Tibial artery (tissue), 4 donors: ENCODE data around the gene TRPM3.

Experiments used
- DNase-seq, 2 donors: peaks; one replicate each; pipeline ENCODE4 v3.0.0-alpha.2; 2019
- H3K27ac ChIP-seq, 2 donors: fragments of 200-600 bp; sonication (generic) in 1 of 2; 1 replicate in 1 of 2; 2 replicates in 1 of 2; pipeline ENCODE4 v1.5.1; 2018 to 2019; ENCODE audit warnings: mild to moderate bottlenecking in 1 of 2
- H3K27me3 ChIP-seq, 2 donors: fragments of 200-600 bp; sonication (generic) in 1 of 2; one replicate each; pipeline versions ENCODE4 v1.5.1 to v1.6.0; 2016 to 2019
- H3K36me3 ChIP-seq, 3 donors: fragments of 200-600 bp; sonication (generic) in 2 of 3; one replicate each; pipeline ENCODE4 v1.5.1; 2016 to 2019; ENCODE audit warnings: mild to moderate bottlenecking in 2 of 3
- H3K4me1 ChIP-seq, 4 donors: fragments of 200-600 bp; sonication (generic) in 2 of 4; 1 replicate in 3 of 4; 2 replicates in 1 of 4; pipeline ENCODE4 v1.5.1; 2016 to 2019
- H3K4me3 ChIP-seq, 2 donors: fragments of 200-600 bp; sonication (generic) in 1 of 2; 1 replicate in 1 of 2; 2 replicates in 1 of 2; pipeline ENCODE4 v1.5.1; 2018 to 2019; ENCODE audit warnings: mild to moderate bottlenecking in 2 of 2
- H3K9me3 ChIP-seq, 3 donors: fragments of 200-600 bp; sonication (generic) in 1 of 3; one replicate each; pipeline ENCODE4 v1.5.1; 2016 to 2019
- intact Hi-C: fragments of 100-400 bp; cut with DNase I; formaldehyde crosslinking; loops from one replicate; pipeline ENCODE4 v1.15.0; 2023; ENCODE audit warnings: low total_unique reads
- TF ChIP-seq, protein P1 (sequence below), 2 experiments: fragments of 200-600 bp in 1 of 2; fragments of 450-650 bp in 1 of 2; IDR thresholded peaks; one replicate each; pipeline ENCODE4 v1.5.1; 2017 to 2019; ENCODE audit warnings: antibody characterized with exemption in 2 of 2, mild to moderate bottlenecking in 1 of 2, moderate library complexity in 1 of 2

The TRPM3 gene

DNA sequence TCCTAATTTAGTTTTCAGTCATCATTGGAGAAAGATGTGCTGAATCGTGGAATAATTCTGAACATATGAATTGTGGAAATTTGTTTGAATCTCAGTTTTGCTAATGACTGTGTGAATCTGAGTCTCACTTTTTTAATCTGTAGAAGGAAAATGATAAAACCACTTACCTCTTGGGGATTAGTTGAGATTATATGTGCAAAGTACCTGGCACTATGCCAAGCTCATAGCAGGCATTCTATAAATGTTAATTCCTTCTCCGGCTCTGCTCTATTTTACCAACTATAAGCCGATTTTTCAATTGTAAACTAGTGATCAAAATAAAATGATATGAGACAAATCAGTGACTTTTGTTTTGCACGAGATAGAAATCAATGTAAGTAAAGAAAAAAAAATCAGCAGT, 290.8 kb downstream of the TRPM3 start:
- TF ChIP-seq, protein P1, sequence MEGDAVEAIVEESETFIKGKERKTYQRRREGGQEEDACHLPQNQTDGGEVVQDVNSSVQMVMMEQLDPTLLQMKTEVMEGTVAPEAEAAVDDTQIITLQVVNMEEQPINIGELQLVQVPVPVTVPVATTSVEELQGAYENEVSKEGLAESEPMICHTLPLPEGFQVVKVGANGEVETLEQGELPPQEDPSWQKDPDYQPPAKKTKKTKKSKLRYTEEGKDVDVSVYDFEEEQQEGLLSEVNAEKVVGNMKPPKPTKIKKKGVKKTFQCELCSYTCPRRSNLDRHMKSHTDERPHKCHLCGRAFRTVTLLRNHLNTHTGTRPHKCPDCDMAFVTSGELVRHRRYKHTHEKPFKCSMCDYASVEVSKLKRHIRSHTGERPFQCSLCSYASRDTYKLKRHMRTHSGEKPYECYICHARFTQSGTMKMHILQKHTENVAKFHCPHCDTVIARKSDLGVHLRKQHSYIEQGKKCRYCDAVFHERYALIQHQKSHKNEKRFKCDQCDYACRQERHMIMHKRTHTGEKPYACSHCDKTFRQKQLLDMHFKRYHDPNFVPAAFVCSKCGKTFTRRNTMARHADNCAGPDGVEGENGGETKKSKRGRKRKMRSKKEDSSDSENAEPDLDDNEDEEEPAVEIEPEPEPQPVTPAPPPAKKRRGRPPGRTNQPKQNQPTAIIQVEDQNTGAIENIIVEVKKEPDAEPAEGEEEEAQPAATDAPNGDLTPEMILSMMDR (IDR thresholded peaks at IDR 0.05): no peak
- DNase-seq: no peak
- Histone ChIP-seq H3K9me3 (no peaks in the 10 kb centered on the region), H3K27me3 (no peaks in the 10 kb centered on the region), H3K27ac (no peak overlapping the region), H3K4me1 (no peaks in the 10 kb centered on the region), H3K36me3 (no peaks in the 10 kb centered on the region), H3K4me3 (no peak overlapping the region)
- intact Hi-C loops: no loop called here

DNA sequence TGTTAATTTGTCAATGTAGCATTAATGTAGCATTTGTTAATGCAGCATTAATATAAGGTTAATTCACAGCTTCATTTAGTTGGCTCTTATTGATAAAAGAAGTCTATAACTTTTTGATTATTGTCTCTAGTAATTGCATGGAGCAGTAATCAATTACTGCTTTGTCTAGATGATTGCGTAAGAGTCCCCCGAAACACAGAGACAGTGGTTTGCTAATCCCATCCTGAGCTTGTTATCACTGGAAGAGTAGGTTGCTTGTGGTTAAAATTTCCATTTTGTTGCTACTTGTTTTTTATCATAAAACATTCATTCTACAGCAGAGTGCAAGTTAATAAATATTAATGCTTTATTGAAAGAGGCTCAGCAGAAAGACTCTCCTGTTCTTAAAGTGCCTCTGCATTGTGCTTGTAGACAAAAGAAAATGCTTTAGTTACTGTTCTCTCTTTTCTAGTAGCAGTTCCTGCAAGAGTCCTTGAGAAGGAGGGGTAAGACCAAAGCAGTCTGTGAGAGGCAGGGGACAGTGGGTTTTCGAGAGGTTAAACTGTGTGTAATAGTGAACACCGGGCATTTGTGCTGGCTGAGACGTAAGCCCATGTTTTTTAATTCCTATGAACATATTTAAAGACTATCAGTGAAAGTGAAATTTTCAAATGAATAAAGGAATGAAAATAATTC, 291.7 kb downstream of the TRPM3 start:
- Histone ChIP-seq H3K4me1 (no peaks in the 10 kb centered on the region), H3K27me3 (no peaks in the 10 kb centered on the region), H3K9me3 (no peaks in the 10 kb centered on the region), H3K27ac (no peak overlapping the region), H3K36me3 (no peaks in the 10 kb centered on the region), H3K4me3 (no peak overlapping the region)
- intact Hi-C loops: no loop called here
- no peak for DNase-seq
- TF ChIP-seq, protein P1 (IDR thresholded peaks at IDR 0.05): no peak

DNA sequence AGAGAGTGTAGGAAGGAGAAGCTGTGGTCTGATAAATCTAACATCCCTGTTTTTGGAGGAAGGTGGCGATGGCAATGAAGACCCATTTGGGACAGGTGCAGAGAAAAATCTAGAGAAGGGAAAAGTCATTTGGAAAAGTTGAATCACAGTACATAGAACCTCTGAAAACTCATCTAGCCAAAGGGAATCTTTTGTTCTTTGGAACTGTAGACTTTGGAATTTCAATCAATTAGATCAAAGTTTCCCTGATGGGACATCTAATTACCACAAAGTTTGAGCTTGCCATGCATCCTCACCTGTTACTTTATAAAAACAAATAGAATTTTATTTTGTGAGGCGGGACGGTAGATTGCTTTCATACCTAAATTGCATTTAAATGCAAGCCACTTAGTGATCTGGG, 294.9 kb downstream of the TRPM3 start:
- no peaks in the 10 kb centered on the region for H3K27me3 ChIP-seq
- intact Hi-C loops: no loop called here

DNA sequence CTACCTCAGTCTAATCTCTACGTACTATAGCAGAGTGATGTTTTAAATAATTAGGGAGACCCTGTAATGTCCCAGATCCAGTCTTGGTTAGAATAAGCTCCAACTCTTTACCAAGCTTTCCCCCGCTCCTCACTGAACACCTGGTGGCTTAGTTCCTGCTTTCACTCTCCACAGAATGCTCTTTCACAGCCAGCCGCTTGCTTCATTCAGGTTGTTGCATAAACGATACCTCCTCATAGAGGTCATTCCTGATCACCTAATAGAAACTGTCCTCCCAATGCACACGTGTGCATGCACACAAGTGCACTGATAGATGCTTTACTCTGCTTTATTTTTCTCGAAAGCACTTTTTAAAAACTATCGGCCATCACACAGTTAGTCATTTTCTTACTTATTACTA, 298.1 kb downstream of the TRPM3 start:
- Histone ChIP-seq H3K27me3 (no peaks in the 10 kb centered on the region), H3K9me3 (no peaks in the 10 kb centered on the region), H3K4me3 (no peak overlapping the region), H3K4me1 (no peaks in the 10 kb centered on the region), H3K36me3 (no peaks in the 10 kb centered on the region), H3K27ac (no peak overlapping the region)
- intact Hi-C loops: no loop called here
- TF ChIP-seq, protein P1 (IDR thresholded peaks at IDR 0.05): no peak
- DNase-seq: no peak

More for the DNA sequence above, 294.9 kb downstream of the TRPM3 start:
- no peak for DNase-seq
- H3K4me1 ChIP-seq: no peaks in the 10 kb centered on the region
- H3K4me3 ChIP-seq: no peak overlapping the region
- TF ChIP-seq, protein P1 (IDR thresholded peaks at IDR 0.05): no peak
- no peak overlapping the region for H3K27ac ChIP-seq
- H3K36me3 ChIP-seq: no peaks in the 10 kb centered on the region
- no peaks in the 10 kb centered on the region for H3K9me3 ChIP-seq

DNA sequence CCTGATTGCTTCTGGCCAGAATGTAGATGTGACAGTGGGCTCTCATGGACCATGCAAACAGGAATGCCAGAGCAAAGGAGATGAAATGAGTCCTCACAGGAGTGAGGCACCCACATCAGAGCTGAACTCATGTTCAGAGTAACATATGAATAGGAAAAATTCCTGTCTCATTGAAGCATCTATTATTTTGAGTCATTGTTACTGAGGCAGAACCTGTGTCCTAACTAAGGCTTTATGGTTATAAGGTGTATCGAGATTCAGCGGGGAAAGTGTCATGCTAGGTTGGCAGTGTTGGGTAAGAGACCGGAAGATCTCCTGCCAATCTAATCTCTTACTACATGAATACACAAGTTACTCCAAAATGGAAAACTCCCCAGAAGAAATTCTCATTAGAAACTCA, 304.1 kb downstream of the TRPM3 start:
- intact Hi-C loops: no loop called here
- H3K9me3 ChIP-seq: no peaks in the 10 kb centered on the region
- no peaks in the 10 kb centered on the region for H3K27me3 ChIP-seq
- TF ChIP-seq, protein P1 (IDR thresholded peaks at IDR 0.05): no peak
- H3K36me3 ChIP-seq: no peaks in the 10 kb centered on the region
- H3K4me3 ChIP-seq: no peak overlapping the region
- H3K27ac ChIP-seq: no peak overlapping the region
- no peak for DNase-seq
- H3K4me1 ChIP-seq: no peaks in the 10 kb centered on the region

DNA sequence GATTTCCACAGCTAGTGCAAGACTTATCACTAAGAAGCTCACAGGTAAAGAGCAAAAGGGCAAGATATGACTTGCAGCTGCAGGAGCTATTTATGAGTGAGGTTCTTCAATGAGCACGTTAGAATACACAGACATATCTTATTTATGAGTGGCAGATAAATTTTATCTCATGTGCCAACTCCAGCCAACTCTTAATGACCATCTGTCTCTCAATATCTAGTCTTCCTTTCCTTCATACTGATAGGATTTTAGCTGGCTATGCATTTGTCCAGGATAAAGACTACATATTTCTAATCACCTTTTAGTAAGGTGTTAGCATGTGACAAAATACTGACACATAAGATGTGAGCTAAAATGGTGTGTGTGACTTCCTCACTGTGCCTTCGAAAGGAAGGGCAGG, 304.5 kb downstream of the TRPM3 start:
- no peak overlapping the region for H3K27ac ChIP-seq
- H3K4me3 ChIP-seq: no peak overlapping the region
- no peaks in the 10 kb centered on the region for H3K4me1 ChIP-seq
- no peaks in the 10 kb centered on the region for H3K27me3 ChIP-seq
- DNase-seq: no peak
- no peaks in the 10 kb centered on the region for H3K36me3 ChIP-seq
- TF ChIP-seq, protein P1 (IDR thresholded peaks at IDR 0.05): no peak
- H3K9me3 ChIP-seq: no peaks in the 10 kb centered on the region
- intact Hi-C loops: no loop called here
